ENCODE data around the gene STK10.

STK10 gene

DNA sequence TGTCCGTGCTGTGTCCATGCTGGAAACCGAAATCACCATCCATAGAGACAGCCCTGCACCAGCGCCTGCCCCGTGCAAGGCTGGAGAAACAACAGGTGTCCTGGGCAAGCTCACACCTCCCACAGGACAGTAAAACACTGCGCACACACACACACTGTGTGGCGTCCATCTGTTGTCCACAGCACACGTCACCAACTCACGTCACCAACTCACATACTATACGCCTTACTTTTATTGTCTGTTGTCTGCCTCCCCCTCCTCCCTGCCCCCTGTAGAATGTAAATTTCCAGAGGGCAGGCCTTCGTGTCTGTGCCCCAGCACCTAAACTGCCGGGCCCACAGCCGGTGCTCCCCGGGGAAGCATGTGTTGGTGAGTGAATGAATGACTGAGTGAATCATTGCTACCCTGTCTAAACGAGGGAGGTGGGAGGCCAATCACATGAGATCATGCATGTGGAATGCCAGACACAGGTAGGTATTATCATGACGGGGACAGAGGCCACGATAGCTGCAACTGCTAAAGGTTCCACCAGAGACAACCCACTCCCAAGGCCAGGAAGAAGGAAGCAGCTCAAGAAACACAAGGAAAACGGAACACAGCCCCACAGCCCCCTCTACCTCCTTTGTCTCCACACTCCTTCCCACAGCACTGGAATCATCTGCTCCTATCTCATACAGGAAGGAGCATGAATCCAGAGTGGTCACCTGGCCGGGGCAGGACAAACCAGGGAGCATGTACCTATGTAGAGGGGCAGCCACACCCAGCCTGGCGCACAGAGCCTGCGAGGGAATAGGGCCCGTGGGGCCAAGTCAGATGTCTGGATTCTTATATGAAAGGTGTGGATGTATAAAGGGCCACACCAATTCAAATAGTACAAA, 41.9 kb downstream of the STK10 start:
- no peak for TF ChIP-seq GATA3 (IDR thresholded peaks at IDR 0.05; ENCODE audit: low read depth, low read length)
- no peak for TF ChIP-seq GATA2 (IDR thresholded peaks at IDR 0.05; ENCODE audit: low read depth, low read length)

DNA sequence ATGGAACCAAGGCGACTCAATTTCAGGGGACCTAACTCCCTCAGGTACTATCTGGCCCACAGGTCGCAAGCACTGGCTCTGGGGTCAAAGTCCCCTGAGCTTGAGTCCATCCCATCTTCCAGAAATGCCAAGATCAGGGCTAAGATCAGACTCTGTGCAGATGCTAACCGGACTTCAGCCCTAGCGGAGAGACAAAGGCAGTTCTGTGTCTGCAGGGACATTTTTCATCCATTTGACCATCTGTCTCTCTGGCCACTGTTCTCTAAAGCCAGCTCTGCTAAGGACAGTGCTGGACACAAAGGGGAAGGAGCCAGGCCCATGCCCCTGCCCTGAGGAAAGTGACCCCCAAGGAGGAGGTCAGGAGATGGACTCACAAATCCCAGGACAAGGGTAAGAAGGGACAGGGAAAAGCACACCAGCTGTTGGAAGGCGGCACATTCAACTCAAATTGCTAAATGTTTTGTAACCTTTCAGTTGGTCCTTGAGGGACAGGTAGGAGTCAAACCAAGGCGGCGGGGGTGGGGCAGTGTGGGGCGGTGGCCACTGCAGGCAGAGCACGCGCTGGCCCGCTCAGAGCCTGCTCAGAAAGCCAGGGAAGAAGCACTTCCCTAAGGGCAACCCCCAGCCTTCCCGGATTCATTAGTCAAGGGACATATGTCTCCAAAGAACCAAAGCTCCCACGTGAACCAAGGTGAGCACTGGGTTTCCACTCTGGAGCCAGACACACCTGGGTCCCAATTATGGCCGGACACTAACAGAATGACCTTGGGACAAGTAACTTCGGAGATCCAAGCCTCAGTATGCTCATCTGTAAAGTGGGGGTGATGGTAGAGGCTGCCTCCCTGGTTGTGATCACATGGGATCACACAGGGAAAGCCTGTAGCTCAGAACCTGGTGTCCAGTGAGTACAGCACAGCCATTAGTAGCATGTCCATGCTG, 42.8 kb downstream of the STK10 start:
- TF ChIP-seq GATA3 (IDR thresholded peaks at IDR 0.05; ENCODE audit: low read depth, low read length) (no peak), GATA2 (IDR thresholded peaks at IDR 0.05; ENCODE audit: low read depth, low read length) (no peak)

DNA sequence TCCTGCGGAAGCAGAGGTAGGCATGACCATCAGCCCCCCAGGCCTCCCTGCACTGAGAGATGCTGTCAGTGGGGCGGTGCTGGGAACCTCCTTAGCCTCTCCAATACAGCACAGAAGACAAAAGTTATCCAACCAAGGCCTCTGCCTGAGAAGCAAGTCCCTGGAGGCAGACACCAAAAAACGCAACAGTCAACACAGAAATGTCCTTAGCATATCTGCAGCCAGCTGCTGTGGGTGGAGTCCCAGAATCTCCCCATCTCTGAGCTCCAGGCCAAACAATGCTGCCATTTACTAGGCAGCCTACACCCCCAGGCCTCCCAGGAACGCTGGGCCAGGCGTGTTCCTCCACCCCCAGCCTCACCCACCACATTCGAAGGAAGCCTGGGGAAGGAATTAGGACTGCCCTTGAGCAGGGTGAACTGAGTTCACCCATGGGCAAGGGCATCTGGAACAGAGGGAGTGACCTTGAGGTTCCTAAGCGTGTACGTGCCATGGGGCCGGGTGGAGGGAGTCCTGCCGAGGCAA, 43.7 kb downstream of the STK10 start:
- TF ChIP-seq GATA3 (IDR thresholded peaks at IDR 0.05; ENCODE audit: low read depth, low read length) (no peak), GATA2 (IDR thresholded peaks at IDR 0.05; ENCODE audit: low read depth, low read length) (peak; percentile 60)

DNA sequence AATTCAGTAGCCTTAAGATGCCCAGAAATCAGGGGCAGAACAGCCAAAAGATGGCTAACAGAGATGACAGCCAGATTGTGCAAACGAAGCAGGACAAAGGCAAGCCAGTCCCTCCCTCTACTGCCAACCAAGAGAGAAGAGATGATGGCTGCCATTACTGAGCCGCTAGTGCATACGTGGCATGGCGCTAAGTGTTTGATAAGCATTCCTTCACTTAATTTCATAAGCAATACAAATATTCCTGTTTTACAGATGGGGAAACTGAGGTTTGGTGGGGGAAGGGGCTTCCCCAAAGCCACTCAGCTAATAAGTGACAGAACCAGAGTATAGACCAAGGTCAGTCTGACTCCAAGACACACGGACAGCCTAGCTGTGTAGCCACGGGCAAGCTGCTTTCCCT, 44.1 kb downstream of the STK10 start:
- TF ChIP-seq GATA3 (IDR thresholded peaks at IDR 0.05; ENCODE audit: low read depth, low read length): no peak
- no peak for TF ChIP-seq GATA2 (IDR thresholded peaks at IDR 0.05; ENCODE audit: low read depth, low read length)

DNA sequence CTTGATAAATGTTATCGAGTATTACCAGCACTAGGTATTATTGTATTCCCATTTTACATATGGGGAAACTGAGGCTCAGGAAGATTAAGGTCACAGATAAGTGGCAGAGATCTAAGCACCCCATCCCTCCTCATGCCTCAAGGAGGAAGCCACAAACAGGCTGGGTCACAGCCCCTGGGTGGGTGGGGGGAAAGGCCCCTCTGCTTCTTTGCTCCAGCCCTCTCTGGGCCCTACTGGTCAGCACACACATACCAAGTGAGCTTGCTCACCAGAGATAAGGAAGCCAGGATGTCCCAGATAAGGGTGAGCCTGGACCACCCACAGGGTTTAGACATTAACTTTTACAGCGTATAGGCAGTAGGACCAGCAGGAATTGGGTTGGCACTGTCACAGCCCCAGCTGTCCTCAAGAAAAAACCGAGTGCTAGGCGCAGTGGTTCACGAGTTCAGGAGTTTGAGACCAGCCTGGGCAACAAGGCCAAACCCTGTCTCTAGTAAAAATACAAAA, 45.3 kb downstream of the STK10 start:
- TF ChIP-seq GATA2 (IDR thresholded peaks at IDR 0.05; ENCODE audit: low read depth, low read length): no peak
- TF ChIP-seq GATA3 (IDR thresholded peaks at IDR 0.05; ENCODE audit: low read depth, low read length): no peak

DNA sequence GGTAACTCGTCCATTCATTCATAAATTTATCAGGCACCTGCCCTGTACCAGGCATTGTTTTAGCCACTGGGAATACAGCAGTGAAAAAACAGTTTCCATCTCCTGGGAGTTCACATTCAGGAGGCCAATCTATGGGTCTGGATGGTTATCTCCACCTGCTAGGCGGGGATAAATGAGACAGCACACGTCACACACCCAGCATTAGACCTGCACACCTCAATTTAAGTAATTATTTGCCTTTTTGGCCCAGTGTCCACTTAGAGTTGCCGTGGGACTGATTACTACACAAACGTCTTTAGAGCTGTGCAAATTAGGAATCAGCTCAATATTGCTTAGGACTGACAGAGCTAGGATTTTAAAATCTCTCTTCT, 46.1 kb downstream of the STK10 start:
- TF ChIP-seq GATA2 (IDR thresholded peaks at IDR 0.05; ENCODE audit: low read depth, low read length) (no peak), GATA3 (IDR thresholded peaks at IDR 0.05; ENCODE audit: low read depth, low read length) (no peak)

DNA sequence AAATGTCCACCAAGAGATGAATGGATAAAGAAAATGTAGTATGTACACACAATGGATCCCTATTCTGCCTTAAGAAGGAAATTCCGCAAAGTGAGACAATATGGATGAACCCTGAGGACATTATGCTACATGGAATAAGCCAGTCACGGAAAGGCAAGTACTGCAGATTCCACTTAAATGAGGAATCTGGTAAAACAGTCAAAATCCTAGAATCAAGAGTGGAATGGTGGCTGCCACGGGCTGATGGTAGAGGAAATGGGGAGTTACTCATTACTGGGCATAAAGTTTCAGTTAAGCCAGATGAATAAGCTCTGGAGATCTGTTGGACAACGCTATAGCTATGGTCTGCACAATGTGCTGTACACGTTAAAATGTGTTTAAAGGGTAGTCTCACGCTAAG, 47.2 kb downstream of the STK10 start:
- no peak for TF ChIP-seq GATA3 (IDR thresholded peaks at IDR 0.05; ENCODE audit: low read depth, low read length)
- TF ChIP-seq GATA2 (IDR thresholded peaks at IDR 0.05; ENCODE audit: low read depth, low read length): no peak

DNA sequence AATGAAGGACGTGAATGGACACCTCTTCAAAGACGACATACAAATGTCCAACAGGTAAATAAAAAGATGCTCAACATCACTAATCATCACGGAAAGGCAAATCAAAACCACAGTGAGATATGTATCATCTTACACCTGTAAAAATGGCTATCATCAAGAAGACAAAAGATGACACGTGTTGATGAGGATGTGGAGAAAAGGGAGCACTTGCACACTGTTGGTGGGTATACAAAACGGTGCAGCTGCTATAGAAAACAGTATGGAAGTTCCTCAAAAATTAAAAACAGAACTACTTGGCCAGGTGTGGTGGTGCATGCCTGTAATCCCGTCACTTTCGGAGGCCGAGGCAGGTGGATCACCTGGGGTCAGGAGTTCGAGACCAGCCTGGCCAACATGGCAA, 47.9 kb downstream of the STK10 start:
- TF ChIP-seq GATA2 (IDR thresholded peaks at IDR 0.05; ENCODE audit: low read depth, low read length) (no peak), GATA3 (IDR thresholded peaks at IDR 0.05; ENCODE audit: low read depth, low read length) (no peak)

DNA sequence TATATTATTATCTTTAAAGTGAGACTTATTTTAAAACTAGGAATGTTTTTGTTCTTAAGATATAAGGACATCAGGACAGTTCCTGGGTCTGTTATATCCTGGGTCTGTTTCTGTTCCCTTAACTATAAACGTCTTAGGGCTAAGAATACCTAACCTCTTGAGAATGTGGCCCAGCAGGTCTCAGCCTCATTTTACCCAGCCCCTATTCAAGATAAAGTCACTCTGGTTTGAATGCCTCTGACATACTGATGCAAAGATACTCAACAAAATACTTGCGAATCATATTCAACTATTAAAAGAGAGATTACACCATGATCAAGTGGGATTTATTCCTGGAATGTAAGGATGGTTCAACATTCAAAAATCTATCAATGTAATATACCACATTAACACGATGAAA, 51.0 kb downstream of the STK10 start:
- TF ChIP-seq GATA3 (IDR thresholded peaks at IDR 0.05; ENCODE audit: low read depth, low read length) (no peak), GATA2 (IDR thresholded peaks at IDR 0.05; ENCODE audit: low read depth, low read length) (no peak)

DNA sequence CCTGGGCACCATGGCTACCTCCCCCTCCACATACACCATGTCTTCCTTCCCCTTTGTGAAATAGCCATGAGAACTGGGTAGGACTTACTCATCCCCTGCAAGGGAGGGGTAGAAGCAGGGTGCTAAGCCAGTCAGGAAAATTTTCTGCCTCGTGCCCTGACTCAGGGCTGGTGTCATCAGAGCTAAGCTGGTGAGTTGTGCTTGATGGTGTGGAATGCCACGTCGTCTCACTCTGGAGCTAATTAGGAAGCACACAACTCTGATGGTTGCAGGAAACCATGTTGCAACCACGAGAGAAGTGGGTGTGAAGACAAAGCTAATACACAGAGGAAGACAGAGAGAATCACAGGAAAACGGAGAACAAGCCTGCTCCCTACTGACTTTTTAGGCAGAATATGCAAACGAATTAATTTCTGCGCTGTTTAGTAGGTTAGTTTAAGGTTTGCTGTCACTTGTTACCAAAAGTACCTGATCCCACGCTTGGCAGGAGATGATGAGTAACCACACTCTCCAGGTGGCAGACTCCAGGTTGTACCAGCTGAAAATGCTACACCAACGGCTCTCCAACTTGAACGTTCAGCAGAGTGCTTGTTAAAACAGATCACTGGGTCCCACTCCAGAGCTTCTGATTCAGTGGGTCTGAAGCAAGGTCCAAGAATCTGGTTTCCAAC, 54.5 kb downstream of the STK10 start:
- TF ChIP-seq GATA3 (IDR thresholded peaks at IDR 0.05; ENCODE audit: low read depth, low read length) (no peak), GATA2 (IDR thresholded peaks at IDR 0.05; ENCODE audit: low read depth, low read length) (no peak)

DNA sequence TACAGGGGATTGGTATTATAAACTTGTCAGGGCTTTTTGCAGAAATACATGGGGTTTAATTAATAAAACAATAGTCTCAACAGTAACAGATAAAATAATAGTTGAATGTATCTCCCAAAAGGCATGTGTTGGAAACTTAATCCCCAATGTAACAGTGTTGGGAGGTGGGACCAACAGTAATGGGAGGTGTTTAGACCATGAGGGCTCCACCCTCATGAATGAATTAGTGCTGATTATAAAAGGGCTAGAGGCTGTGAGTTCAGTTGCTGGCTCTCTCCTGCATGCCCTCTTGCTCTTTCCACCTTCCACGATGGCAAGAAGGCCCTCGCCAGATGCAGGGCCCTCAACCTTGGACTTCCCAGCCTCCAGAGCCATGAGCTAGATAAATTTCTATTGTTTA, 56.3 kb downstream of the STK10 start:
- TF ChIP-seq GATA3 (IDR thresholded peaks at IDR 0.05; ENCODE audit: low read depth, low read length) (no peak), GATA2 (IDR thresholded peaks at IDR 0.05; ENCODE audit: low read depth, low read length) (no peak)

DNA sequence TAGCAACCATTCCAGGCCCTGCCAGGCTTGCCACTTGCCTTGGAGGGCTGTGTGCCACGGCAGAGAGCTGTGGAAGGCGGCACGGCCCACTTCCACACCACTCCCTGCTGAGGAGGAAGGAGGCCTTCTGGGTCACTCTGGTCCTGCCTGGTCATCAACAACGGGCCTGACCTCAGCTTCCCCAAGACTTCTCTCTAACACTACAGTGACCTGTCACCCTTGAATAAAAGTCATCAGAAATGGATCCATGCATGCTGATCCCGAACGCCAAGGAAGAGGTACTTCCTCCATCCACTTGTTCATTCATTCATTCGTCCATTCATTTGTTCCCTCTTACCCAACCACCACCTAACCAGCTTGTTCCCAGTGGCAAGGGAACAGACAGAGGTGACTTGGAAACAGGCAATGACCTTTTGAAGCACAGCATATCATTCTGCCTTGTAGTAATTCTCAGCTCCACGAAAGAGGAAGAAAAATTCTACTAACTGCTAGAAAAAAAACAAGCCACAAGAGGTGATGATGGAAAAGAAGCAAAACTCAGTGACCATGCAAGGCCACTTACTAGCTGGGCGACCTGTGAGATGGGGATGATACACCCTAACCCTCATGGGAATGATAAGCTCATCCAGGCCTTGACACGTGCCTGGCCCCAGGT, 58.6 kb downstream of the STK10 start:
- no peak for TF ChIP-seq GATA3 (IDR thresholded peaks at IDR 0.05; ENCODE audit: low read depth, low read length)
- TF ChIP-seq GATA2 (IDR thresholded peaks at IDR 0.05; ENCODE audit: low read depth, low read length): no peak

DNA sequence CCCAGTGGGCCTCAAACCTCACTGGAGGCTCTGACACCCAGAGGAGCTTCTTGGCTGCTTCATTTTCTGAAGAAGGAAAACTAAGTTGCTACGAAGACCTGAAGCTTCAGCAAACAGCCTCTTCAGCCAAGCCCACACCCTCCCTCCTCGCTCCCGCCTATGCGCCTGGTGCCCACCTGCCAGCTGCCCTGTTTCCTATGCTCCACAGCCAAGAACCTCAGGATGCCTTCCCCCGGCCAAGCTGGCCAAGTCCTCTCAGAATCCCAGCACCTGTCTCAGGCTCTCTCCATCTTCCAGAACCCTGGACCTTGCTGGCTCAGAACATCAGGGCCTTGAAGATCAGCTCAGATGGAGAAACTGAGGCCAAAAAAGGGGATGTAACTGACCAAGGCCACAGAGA, 60.4 kb downstream of the STK10 start:
- no peak for TF ChIP-seq GATA3 (IDR thresholded peaks at IDR 0.05; ENCODE audit: low read depth, low read length)
- no peak for TF ChIP-seq GATA2 (IDR thresholded peaks at IDR 0.05; ENCODE audit: low read depth, low read length)

Data from SH-SY5Y (cell line).